H1 (cell line): ENCODE data around the gene LRIT2.

Source experiments
- ASH2L ChIP-seq: fragments of 200-600, 300-600 bp; sonication (generic); IDR thresholded peaks from one replicate; pipeline ENCODE4 v1.7.1; 2017; ENCODE audit warnings: low read length
- BRCA1 ChIP-seq: IDR thresholded peaks from 2 replicates; pipeline ENCODE4 v1.6.1; 2012; ENCODE audit warnings: low read depth, low read length, improper control_type of control experiment
- CREB1 ChIP-seq: IDR thresholded peaks from 2 replicates; pipeline ENCODE4 v1.6.1; 2012; ENCODE audit warnings: inconsistent platforms
- CTBP2 ChIP-seq: IDR thresholded peaks from 2 replicates; pipeline ENCODE4 v1.7.0; 2011; ENCODE audit warnings: borderline replicate concordance, mild to moderate bottlenecking, moderate library complexity, mixed read lengths, low read length; ENCODE audit not compliant: insufficient read depth, insufficient read length
- CTCF ChIP-seq, 3 experiments: IDR thresholded peaks; 1 replicate in 2 of 3; 2 replicates in 1 of 3; pipeline versions ENCODE4 v1.5.1 to v1.6.1; 2011; ENCODE audit warnings: low read length in 3 of 3, mild to moderate bottlenecking in 3 of 3, inconsistent platforms in 2 of 3, low read depth in 1 of 3, moderate library complexity in 1 of 3; ENCODE audit not compliant: insufficient read depth in 1 of 3; ENCODE audit errors: control extremely low read depth in 1 of 3
- EP300 ChIP-seq, 2 experiments: IDR thresholded peaks; 1 replicate in 1 of 2; 2 replicates in 1 of 2; pipeline ENCODE4 v1.6.1; 2011 to 2012; ENCODE audit warnings: low read depth in 2 of 2, low read length in 2 of 2, mild to moderate bottlenecking in 2 of 2, borderline replicate concordance in 1 of 2, inconsistent platforms in 1 of 2, moderate library complexity in 1 of 2
- EZH2 ChIP-seq: fragments of 200-600 bp; sonication (generic); IDR thresholded peaks from 2 replicates; pipeline ENCODE4 v1.7.1; 2012; ENCODE audit warnings: low read depth, mild to moderate bottlenecking, moderate library complexity, low read length, inconsistent platforms; ENCODE audit not compliant: severe bottlenecking
- HDAC2 ChIP-seq, 2 experiments: fragments of 300-600 bp in 1 of 2; sonication (generic) in 1 of 2; IDR thresholded peaks; 2 replicates each; pipeline ENCODE4 v1.6.1; 2011 to 2012; ENCODE audit warnings: low read depth in 2 of 2, low read length in 2 of 2, mild to moderate bottlenecking in 2 of 2, moderate library complexity in 2 of 2, borderline replicate concordance in 1 of 2, inconsistent platforms in 1 of 2
- POLR2A ChIP-seq, 2 experiments: IDR thresholded peaks; 1 replicate in 1 of 2; 2 replicates in 1 of 2; pipeline ENCODE4 v1.6.1; 2011; ENCODE audit warnings: low read depth in 2 of 2, low read length in 2 of 2, mild to moderate bottlenecking in 2 of 2; ENCODE audit errors: control extremely low read depth in 1 of 2
- POLR2AphosphoS5 ChIP-seq: IDR thresholded peaks from 2 replicates; pipeline ENCODE4 v1.6.1; 2011; ENCODE audit warnings: low read depth, low read length
- SP1 ChIP-seq: IDR thresholded peaks from 2 replicates; pipeline ENCODE4 v1.6.1; 2011; ENCODE audit warnings: low read depth, low read length
- SUZ12 ChIP-seq: fragments of 200-600 bp; sonication (generic); IDR thresholded peaks from 2 replicates; pipeline ENCODE4 v1.6.1; 2012; ENCODE audit warnings: mild to moderate bottlenecking, inconsistent platforms, low read length, moderate library complexity, mixed read lengths
- TAF1 ChIP-seq: IDR thresholded peaks from 2 replicates; pipeline ENCODE4 v1.6.1; 2011; ENCODE audit warnings: mild to moderate bottlenecking, low read depth, low read length

- TF ChIP-seq EP300 (IDR thresholded peaks at IDR 0.05; ENCODE audit: borderline replicate concordance in 1 of 2, low read depth in 2 of 2, low read length in 2 of 2) (no peak), POLR2A (IDR thresholded peaks at IDR 0.05; ENCODE audit: control extremely low read depth in 1 of 2, low read depth in 2 of 2, low read length in 2 of 2) (no peak), HDAC2 (IDR thresholded peaks at IDR 0.05; ENCODE audit: borderline replicate concordance in 1 of 2, low read depth in 2 of 2, low read length in 2 of 2) (no peak), CTCF (IDR thresholded peaks at IDR 0.05; ENCODE audit: control extremely low read depth in 1 of 3, insufficient read depth in 1 of 3, low read depth in 1 of 3, low read length in 3 of 3) (no peak), SP1 (no peak), ASH2L (no peak), BRCA1 (no peak), SUZ12 (no peak), EZH2 (no peak), TAF1 (no peak), CREB1 (no peak), POLR2AphosphoS5 (no peak), CTBP2 (no peak)
Measured at GRCh38 chr10:84176351-84176750, 49.0 kb downstream of the LRIT2 start.
